DMS153 treated with DMSO at 0.1 percent for 48 hours (cell line): ENCODE data around the gene CFI.

ENCODE experiments used
- DNase-seq: peaks from one replicate; lab custom pipeline; 2025; ENCODE audit not compliant: unreplicated experiment; lab: John Stamatoyannopoulos, UW

CFI gene

GRCh38 chr4:109730619-109731545, 70.9 kb downstream of the CFI start:
- DNase-seq = no peak

- DNase-seq = peak; percentile 69
Observed at GRCh38 chr4:109729718-109730618, 71.8 kb downstream of the CFI start, which contains the start of gene PLA2G12A. PLA2G12A (minus strand) TSS chr4:109730070; CDS start chr4:109729809, 261 bp downstream.

GRCh38 chr4:109729117-109729717, 72.6 kb downstream of the CFI start:
- DNase-seq = no peak

GRCh38 chr4:109728385-109728784, 73.4 kb downstream of the CFI start:
- DNase-seq = no peak

GRCh38 chr4:109723110-109723509, 78.7 kb downstream of the CFI start:
- DNase-seq = no peak

- no peak for DNase-seq
Observed at GRCh38 chr4:109722357-109722756, 79.4 kb downstream of the CFI start.

GRCh38 chr4:109721033-109721432, 80.8 kb downstream of the CFI start:
- DNase-seq = no peak

- no peak for DNase-seq
Observed at GRCh38 chr4:109719604-109720003, 82.2 kb downstream of the CFI start.

- DNase-seq = no peak
Observed at GRCh38 chr4:109718759-109719158, 83.0 kb downstream of the CFI start.

- no peak for DNase-seq
Observed at GRCh38 chr4:109713500-109713899, 88.3 kb downstream of the CFI start.

GRCh38 chr4:109708990-109709389, 92.8 kb downstream of the CFI start:
- DNase-seq = no peak

- DNase-seq = no peak
Observed at GRCh38 chr4:109708435-109708834, 93.4 kb downstream of the CFI start.

- peak; percentile 9 for DNase-seq
Observed at GRCh38 chr4:109703664-109704361, 98.0 kb downstream of the CFI start.

GRCh38 chr4:109702950-109703663, 98.7 kb downstream of the CFI start, which contains the start of gene CASP6:
CASP6 (minus strand) TSS chr4:109703445; CDS start chr4:109703395, 50 bp downstream.
- peak; percentile 75 for DNase-seq

- peak; percentile 14 for DNase-seq
Observed at GRCh38 chr4:109701566-109702410, 100.0 kb downstream of the CFI start.

- no peak for DNase-seq
Observed at GRCh38 chr4:109699553-109700225, 102.1 kb downstream of the CFI start.

GRCh38 chr4:109698656-109699055, 103.1 kb downstream of the CFI start:
- DNase-seq = no peak

GRCh38 chr4:109691411-109691920, 110.3 kb downstream of the CFI start:
- DNase-seq = no peak
